Caco-2 (cell line): ENCODE measurements around the gene ERFL. TPM values are rescaled to one million over a fixed set of nuclear protein-coding genes. Genes with fewer than 3 reads are reported as not detected.

Experiments used
- BruUV-seq: library from RNA; stranded (reverse); fragments of 400-500 nt; replicated peaks from 2 replicates; lab custom pipeline; 2021; lab: Mats Ljungman, UMichigan
- CTCF ChIA-PET: fragments of 300-600 bp; sonication (Branson Sonifier 250); formaldehyde crosslinking; loops from one replicate; lab custom pipeline; 2022; ENCODE audit warnings: antibody characterized with exemption; lab: Charles Lee
- POLR2A ChIA-PET: fragments of 300-600 bp; sonication (Branson Sonifier 250); formaldehyde crosslinking; loops from one replicate; lab custom pipeline; 2022; ENCODE audit warnings: antibody characterized with exemption; lab: Charles Lee
- DNase-seq, 2 experiments: peaks; one replicate each; pipeline versions ENCODE4 v3.0.0 to v3.0.0-alpha.2; 2020 to 2022
- H3K27me3 ChIP-seq: replicated peaks from 2 replicates; pipeline ENCODE4 v1.6.0; 2011; ENCODE audit warnings: low read length; ENCODE audit not compliant: control insufficient read depth, insufficient read depth
- H3K36me3 ChIP-seq: 2 replicates; pipeline ENCODE4 v1.5.1; 2011; ENCODE audit warnings: low read length; ENCODE audit not compliant: control insufficient read depth, insufficient read depth
- H3K4me1 ChIP-seq: fragments of 250-450 bp; sonication (Bioruptor Pico); 2 replicates; pipeline ENCODE4 v1.5.1; 2020; ENCODE audit warnings: mild to moderate bottlenecking
- H3K4me3 ChIP-seq: 2 replicates; pipeline ENCODE4 v1.5.1; 2011; ENCODE audit warnings: low read depth, mild to moderate bottlenecking, control low read depth, low read length
- H3K9me3 ChIP-seq: fragments of 250-450 bp; sonication (Bioruptor Pico); 2 replicates; pipeline ENCODE4 v1.5.1; 2020; ENCODE audit warnings: mild to moderate bottlenecking, moderate library complexity
- H3K27ac Mint-ChIP-seq: one replicate; pipeline ENCODE4 v1.8.0; 2022; ENCODE audit warnings: mixed read lengths; ENCODE audit not compliant: unreplicated experiment
- H3K27me3 Mint-ChIP-seq: one replicate; pipeline ENCODE4 v1.8.0; 2022; ENCODE audit warnings: mixed read lengths; ENCODE audit not compliant: insufficient read depth, unreplicated experiment
- H3K36me3 Mint-ChIP-seq: one replicate; pipeline ENCODE4 v1.8.0; 2022; ENCODE audit warnings: mild to moderate bottlenecking, mixed read lengths; ENCODE audit not compliant: insufficient read depth, unreplicated experiment
- H3K4me1 Mint-ChIP-seq: one replicate; pipeline ENCODE4 v1.8.0; 2022; ENCODE audit warnings: low read depth, mixed read lengths; ENCODE audit not compliant: unreplicated experiment
- H3K4me3 Mint-ChIP-seq: one replicate; pipeline ENCODE4 v1.8.0; 2022; ENCODE audit warnings: mild to moderate bottlenecking, moderate library complexity, mixed read lengths; ENCODE audit not compliant: unreplicated experiment
- H3K9me3 Mint-ChIP-seq: one replicate; pipeline ENCODE4 v1.8.0; 2022; ENCODE audit warnings: mixed read lengths; ENCODE audit not compliant: unreplicated experiment
- intact Hi-C: fragments of 100-400 bp; cut with micrococcal nuclease; formaldehyde crosslinking; loops from one replicate; pipeline ENCODE4 v1.10.0; 2022; ENCODE audit not compliant: unreplicated experiment
- total RNA-seq: library from RNA; stranded (reverse); gene quantifications from 2 replicates; pipeline ENCODE4 v1.2.3, GENCODE V29; 2022
- TF ChIP-seq, protein P1 (sequence below), 2 experiments: fragments of 200-600 bp in 1 of 2; IDR thresholded peaks; 1 replicate in 1 of 2; 2 replicates in 1 of 2; pipeline versions ENCODE4 v1.5.1 to v1.8.0; 2011 to 2022; ENCODE audit warnings: antibody characterized with exemption in 1 of 2, control low read depth in 1 of 2, inconsistent platforms in 1 of 2, low read depth in 1 of 2, low read length in 1 of 2, mild to moderate bottlenecking in 1 of 2, moderate library complexity in 1 of 2; ENCODE audit not compliant: insufficient read depth in 1 of 2, severe bottlenecking in 1 of 2, unreplicated experiment in 1 of 2

ERFL gene
- total RNA-seq, 1 experiment from 2014 or later: 0.23 TPM

DNA sequence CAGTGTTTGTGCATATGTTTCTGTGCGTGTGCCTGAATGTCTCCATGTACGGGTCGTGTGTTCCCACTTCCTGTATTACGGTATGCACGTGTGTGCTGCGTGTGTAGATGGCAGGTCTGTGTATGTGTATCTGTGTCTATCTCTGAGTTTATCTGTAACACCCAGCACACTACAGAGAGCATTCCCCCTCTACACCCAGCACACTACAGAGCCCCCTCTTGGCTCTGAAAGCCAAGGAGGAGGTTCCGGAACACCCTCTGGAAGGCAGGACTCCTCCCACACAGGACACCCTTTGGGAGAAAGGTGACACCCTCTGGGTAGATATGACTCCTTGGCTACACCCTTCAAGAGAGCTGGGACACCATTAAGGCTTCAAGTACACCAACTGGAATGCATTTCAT lies 2.1 kb upstream of the ERFL start:
- H3K4me3 ChIP-seq: no peak overlapping the region
- H3K4me1 ChIP-seq: peaks cover 27% of the 10 kb centered on the region
- H3K9me3 ChIP-seq: no peaks in the 10 kb centered on the region
- no peak for DNase-seq
- intact Hi-C loops: loop anchor here (1.0 kb wide), 2 partner anchors 26 to 57 kb away; no protein-coding TSS in a partner anchor
- POLR2A ChIA-PET: interaction anchor here (0.6 kb wide), 1 partner anchor 1627 kb away, joined by 3 read pairs; no protein-coding TSS in a partner anchor
- H3K27me3 Mint-ChIP-seq: peaks cover 11% of the 10 kb centered on the region
- no peaks in the 10 kb centered on the region for H3K27me3 ChIP-seq
- H3K36me3 Mint-ChIP-seq: no peaks in the 10 kb centered on the region
- TF ChIP-seq, protein P1, sequence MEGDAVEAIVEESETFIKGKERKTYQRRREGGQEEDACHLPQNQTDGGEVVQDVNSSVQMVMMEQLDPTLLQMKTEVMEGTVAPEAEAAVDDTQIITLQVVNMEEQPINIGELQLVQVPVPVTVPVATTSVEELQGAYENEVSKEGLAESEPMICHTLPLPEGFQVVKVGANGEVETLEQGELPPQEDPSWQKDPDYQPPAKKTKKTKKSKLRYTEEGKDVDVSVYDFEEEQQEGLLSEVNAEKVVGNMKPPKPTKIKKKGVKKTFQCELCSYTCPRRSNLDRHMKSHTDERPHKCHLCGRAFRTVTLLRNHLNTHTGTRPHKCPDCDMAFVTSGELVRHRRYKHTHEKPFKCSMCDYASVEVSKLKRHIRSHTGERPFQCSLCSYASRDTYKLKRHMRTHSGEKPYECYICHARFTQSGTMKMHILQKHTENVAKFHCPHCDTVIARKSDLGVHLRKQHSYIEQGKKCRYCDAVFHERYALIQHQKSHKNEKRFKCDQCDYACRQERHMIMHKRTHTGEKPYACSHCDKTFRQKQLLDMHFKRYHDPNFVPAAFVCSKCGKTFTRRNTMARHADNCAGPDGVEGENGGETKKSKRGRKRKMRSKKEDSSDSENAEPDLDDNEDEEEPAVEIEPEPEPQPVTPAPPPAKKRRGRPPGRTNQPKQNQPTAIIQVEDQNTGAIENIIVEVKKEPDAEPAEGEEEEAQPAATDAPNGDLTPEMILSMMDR (IDR thresholded peaks at IDR 0.05; ENCODE audit: insufficient read depth in 1 of 2, low read depth in 1 of 2, low read length in 1 of 2, severe bottlenecking in 1 of 2, unreplicated experiment in 1 of 2): no peak
- H3K4me3 Mint-ChIP-seq: no peak overlapping the region
- H3K4me1 Mint-ChIP-seq: peaks cover 27% of the 10 kb centered on the region
- CTCF ChIA-PET: interaction anchor here (0.5 to 1.1 kb wide), 4 partner anchors 29 to 48 kb away, joined by 3 to 4 read pairs (median 4); partner anchors contain the start of gene RABAC1
- no peaks in the 10 kb centered on the region for H3K9me3 Mint-ChIP-seq
- H3K36me3 ChIP-seq: no peaks in the 10 kb centered on the region
- BruUV-seq: no TSS peak
- no peak overlapping the region for H3K27ac Mint-ChIP-seq

DNA sequence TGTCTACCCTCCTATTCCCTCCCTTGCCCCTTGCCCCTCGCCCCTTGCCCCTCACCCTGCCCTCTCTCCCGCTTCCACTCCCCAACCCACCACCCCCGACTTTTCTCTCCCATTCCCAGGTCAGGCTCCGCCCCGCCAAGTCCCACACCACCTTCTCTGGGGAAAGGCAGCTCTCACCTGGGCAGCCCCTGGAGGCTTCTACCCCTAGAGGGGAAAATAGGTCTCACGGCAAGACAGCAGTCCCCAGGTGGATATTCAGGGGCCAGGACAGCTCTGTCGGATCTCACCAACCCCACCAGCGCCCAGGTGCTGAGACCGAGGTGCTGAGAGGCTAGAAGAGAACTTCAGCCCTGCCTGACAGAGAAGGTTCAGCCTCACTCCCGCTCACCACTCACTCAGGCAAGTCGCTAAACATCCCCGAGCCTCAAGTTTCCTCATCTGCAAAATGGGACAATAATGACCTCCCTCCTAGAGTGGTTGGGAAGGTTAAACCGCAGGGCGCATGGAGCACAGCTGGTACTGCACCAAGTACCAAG lies 1.4 kb upstream of the ERFL start:
- H3K36me3 ChIP-seq: no peaks in the 10 kb centered on the region
- intact Hi-C loops: loop anchor here (1.0 kb wide), 2 partner anchors 25 to 56 kb away; no protein-coding TSS in a partner anchor
- ChIA-PET POLR2A (no interaction called here), CTCF (interaction anchor here (0.9 kb wide), 1 partner anchor 17 kb away, joined by 3 read pairs; no protein-coding TSS in a partner anchor)
- DNase-seq: no peak
- H3K4me1 ChIP-seq: peaks cover 24% of the 10 kb centered on the region
- H3K27me3 ChIP-seq: no peaks in the 10 kb centered on the region
- Mint-ChIP-seq H3K4me1 (peaks cover 20% of the 10 kb centered on the region), H3K36me3 (no peaks in the 10 kb centered on the region), H3K4me3 (peak overlapping the region; percentile 81), H3K27me3 (peaks cover 6% of the 10 kb centered on the region), H3K9me3 (no peaks in the 10 kb centered on the region), H3K27ac (no peak overlapping the region)
- no peaks in the 10 kb centered on the region for H3K9me3 ChIP-seq
- TF ChIP-seq, protein P1 (IDR thresholded peaks at IDR 0.05; ENCODE audit: insufficient read depth in 1 of 2, low read depth in 1 of 2, low read length in 1 of 2, severe bottlenecking in 1 of 2, unreplicated experiment in 1 of 2): no peak
- no peak overlapping the region for H3K4me3 ChIP-seq
- BruUV-seq: no TSS peak

DNA sequence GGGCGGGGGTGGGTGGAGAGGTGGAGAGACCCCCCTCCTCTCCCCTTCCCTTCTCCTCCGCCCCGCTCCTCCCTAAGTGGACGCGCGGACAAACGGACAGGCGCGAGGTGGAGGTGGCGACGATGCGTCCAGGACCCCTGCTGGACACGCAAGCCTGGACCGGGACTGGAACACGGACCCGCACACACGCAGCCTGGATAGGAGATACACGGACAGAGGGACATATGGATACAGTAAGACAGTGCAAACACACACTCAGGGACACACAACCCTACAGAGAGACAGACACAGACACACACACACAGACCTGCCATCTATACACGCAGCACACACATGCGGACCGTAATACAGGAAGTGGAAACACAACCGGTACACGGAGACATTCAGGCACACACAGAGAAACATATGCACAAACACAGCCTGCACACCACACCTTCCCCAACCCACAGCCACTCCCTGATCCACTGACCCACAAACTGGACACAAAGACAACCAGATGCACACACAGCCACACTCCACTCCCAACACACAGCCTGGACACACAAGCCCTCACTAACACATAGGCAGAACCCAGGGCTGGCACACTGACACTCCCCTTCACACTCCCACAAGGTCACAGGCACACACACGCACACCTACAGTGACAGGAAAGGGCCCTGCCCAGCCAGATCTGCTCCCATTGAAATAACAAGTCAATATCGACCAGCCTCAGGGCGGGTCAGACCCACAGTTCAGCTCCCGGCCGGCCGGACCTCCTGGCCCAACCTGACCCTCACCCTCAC lies 696 bp upstream of the ERFL start:
- Mint-ChIP-seq H3K9me3 (no peaks in the 10 kb centered on the region), H3K4me3 (peak overlapping the region; percentile 81), H3K36me3 (no peaks in the 10 kb centered on the region), H3K4me1 (peaks cover 20% of the 10 kb centered on the region), H3K27ac (no peak overlapping the region), H3K27me3 (peaks cover 6% of the 10 kb centered on the region)
- H3K27me3 ChIP-seq: no peaks in the 10 kb centered on the region; the same call in 1 of the 2 replicates
- peaks cover 24% of the 10 kb centered on the region for H3K4me1 ChIP-seq
- no TSS peak for BruUV-seq
- H3K36me3 ChIP-seq: no peaks in the 10 kb centered on the region
- ChIA-PET CTCF (interaction anchor here (0.6 to 1.0 kb wide), 5 partner anchors 9 to 41 kb away, joined by 3 to 8 read pairs (median 4); no protein-coding TSS in a partner anchor), POLR2A (interaction anchor here (0.7 kb wide), 1 partner anchor 44 kb away, joined by 4 read pairs; no protein-coding TSS in a partner anchor)
- DNase-seq: no peak
- intact Hi-C loops: no loop called here
- TF ChIP-seq, protein P1 (IDR thresholded peaks at IDR 0.05; ENCODE audit: insufficient read depth in 1 of 2, low read depth in 1 of 2, low read length in 1 of 2, severe bottlenecking in 1 of 2, unreplicated experiment in 1 of 2): peak in 1 of 2 experiments; percentile 23
- peak overlapping the region; percentile 59 for H3K4me3 ChIP-seq
- H3K9me3 ChIP-seq: no peaks in the 10 kb centered on the region
